ENCODE results near the gene IL27RA.

IL27RA gene

DNA sequence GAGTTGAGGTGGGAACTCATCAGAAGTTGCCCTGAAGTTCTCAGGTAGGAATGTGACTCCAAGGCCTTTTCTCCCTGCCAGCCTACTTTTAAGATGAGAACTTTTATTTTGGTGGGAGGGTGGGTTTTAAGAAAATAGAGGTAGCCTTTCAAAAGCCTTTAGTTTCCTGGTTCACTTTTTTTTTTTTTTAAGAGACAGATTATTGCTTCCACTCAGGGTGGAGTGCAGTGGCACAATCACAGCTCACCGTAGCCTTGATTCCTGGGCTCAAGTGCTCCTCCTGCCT lies 51.1 kb downstream of the IL27RA start:
- DNase-seq (ENCODE audit: low spot score) (no peak), FAIRE-seq (no peak)

DNA sequence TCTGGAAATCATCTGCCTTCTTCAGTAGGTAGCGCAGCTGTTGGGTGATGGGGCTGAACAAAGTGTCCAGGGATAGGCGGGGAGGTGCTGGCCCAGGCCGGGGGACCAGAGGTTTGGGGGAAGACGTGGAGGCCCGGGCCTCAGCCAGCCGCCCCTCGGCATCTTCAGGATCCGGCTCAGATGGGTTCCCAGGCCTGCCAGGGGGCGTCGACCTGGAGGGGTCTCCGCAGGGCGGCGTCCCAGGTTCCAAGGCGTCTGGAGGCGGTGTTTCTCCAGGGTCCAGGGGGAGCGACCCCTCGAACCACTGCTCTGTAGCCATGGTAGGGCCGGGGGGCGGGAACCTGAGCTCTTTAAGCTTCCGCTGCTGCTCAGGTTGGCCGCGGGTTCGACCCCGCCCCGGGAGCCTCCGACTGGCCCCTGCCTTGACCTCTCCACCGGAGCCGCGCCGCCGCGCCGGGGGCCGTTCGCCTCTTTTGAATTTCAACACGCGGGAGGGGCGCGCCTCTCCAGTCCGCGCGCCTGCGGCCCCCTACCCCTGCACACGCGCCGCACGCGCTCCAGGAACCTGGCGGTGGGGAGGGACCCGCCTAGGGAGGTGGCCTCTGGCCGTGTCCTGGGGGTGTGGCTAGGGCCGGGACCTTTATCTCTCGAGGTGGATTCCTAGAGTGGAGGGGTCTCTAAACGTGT lies 53.9 kb downstream of the IL27RA start, which contains the start of gene C19orf67:
C19orf67 (minus strand) TSS at position 475 of the 687 bp plus-strand sequence; CDS start at position 319, 156 bp downstream.
- DNase-seq (ENCODE audit: low spot score) (no peak), FAIRE-seq (no peak)

DNA sequence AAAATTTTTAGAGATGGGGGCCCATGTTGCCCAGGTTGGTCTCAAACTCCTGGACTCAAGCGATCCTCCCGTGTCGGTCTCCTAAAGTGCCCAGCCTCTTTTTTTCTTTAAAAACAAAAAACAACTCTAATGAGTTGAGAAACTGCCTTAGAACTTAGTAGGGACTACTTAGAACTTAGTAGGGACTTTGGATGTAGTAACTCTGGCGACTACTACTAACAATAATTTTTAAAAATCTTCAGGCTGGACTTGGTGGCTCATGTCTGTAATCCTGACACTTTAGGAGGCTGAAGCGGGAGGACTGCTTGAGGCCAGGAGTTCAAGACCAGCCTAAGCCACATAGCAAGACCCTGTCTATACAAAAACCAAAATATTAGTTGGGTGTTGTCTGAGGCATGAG lies 54.5 kb downstream of the IL27RA start:
- FAIRE-seq (no peak), DNase-seq (ENCODE audit: low spot score) (no peak)

DNA sequence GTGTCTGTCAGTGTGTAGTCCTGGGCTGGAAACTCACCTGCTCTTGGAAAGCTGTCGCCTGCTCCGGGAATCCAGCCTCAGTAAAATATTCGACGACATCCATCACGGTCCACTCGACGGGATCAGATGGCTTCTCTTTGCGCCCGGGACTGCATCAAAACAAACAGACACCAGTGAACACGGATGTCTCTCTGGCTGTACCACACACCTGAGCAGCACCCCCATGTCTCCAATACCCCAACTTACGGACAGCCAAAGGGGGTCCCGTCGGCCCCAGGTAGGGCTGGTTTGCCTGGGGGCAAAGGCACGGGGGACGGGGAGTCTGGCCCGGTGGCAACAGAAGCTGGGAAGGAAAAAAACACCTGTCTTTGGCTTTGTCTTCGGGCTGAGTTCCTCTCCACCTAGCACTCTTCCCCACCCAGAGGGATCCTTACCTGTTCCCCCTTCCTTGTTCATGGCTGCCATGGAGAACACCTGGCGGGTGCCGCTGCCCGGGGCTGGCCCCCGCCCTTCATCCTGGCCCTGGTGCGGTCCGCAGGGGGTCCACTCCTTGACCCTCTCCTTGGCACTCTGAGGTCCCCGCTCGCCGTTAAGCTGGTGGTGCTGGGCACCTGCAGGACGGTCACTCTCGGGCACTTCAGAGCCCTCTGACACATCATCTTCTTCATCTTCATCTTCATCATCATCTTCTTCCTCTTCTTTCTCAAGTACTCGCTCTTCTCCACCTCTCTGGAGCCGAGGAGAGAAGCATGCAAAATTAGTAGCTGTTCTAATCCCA lies 57.3 kb downstream of the IL27RA start:
- FAIRE-seq (no peak), DNase-seq (ENCODE audit: low spot score) (no peak)

DNA sequence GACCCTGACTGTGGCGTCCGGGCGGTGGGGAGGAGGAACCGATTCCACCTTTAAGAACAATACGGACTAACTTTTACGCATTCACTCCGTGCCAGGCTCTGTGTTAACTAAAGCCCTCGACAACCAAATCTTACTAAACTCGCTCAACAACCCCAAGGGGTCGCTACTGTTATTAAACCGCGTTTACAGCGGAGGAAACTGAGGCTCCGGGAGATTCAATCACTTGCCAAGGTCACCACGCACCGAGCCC lies 57.8 kb downstream of the IL27RA start:
- DNase-seq (ENCODE audit: low spot score) = no peak

DNA sequence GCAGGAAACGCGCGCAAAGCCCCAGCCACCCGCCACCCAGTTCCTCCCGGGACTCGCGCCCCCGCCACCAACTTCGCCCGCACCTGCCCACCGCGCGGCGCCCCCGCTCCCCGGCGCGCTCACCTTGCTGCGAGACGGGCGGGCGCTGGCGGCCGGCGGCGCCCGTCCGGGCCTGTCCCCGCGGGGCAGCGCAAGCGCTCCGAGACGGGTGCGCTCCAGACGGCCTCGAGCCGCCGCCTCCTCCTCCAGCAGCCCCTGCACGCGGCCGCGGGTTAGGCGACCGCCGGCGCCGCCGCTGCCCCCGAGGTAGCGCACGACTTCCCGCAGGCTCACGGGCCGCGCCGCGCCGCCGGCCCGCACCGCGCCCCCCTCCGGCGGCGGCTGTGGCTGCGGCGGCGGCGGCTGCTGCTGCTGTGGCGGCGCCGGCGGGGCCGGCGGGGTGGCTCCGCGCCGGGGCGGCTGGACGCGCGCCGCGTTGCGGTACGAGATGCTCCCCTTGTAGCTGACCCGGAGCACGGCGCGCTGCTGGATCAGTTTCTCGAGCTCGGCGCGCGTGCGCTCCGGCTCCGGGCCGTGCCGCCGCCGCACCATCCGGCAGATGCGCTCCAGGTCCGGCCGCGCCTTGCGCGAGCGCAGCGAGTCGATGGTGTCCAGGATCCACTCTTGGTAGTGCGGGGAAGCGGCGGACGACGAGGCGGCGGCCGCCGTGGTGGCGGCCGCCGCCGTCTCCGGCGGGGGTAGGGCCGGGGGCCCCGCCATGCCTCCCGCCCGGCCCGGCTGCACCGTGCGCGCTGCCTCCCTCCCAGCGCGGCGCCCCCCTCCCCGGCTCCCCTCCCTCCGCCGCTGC lies 58.3 kb downstream of the IL27RA start:
- DNase-seq (ENCODE audit: low spot score) = peak; percentile 23
- no peak for FAIRE-seq

More for the DNA sequence above, 57.8 kb downstream of the IL27RA start:
- FAIRE-seq = no peak

DNA sequence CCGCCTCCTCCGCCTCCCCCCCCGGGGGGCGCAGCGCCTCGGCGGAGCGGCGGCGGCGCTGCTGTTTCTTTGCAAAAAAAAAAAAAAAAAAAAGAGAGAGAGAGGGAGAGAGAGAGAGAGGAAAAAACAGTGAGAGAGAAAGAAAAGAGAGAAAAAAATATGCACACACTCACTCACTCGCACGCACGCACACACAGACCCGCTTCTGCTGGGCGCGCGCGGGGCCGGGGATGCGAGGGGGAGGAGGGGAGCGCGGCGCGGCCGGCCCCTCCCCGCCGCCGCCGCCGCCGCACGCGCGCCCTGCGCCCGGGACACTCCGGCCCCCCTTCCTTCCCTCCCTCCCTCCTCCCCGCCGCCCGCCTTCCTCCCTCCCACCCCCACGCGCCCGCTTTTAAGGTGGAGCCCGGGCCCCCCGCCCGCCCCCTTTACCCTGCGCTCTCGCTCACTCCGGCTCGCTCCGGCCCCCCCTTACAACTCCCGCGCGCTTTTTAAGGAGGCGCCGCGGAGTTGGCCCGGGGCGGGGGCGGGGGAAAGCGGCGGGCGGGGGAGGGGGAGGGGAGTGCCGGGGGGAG lies 59.0 kb downstream of the IL27RA start, which contains the start of gene SAMD1:
SAMD1 (minus strand) TSS at position 243 of the 572 bp plus-strand sequence.
- DNase-seq (ENCODE audit: low spot score) (peak; percentile 86), FAIRE-seq (no peak)

DNA sequence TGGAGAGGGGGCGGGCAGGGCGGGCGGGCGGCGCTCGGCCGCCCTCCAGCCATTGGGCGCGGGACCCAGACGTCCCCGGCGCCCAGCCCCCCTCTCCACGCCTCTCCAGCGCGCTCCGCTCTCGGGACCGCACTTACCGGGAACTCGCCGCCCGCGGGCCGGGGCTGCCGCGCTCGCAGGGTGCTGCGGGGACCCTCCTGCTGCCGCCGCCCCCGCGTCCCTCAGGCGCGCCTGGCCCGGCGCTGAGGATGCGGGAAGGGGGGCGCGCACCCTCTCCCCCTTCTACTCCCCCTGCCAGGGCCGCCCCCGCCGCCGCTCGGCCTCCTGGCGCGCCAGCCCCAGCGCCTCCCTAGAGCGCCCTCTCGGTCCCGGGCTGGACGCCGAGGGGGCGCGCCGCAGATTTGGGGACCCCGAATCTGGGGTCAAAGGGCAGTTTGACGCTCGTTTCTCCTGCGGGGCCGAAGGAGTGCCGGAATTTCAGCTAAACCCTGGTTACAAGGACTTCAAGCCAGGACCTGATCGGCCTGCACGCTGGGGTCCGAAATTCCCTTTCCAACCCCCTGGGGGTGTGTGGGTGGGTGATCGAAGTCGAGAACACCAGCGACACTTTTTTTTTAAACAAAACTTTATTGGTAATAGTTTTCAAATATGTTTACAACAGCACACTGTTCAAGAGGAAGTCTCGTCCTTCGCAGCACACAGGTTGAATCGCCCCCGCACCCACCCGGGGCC lies 59.7 kb downstream of the IL27RA start:
- FAIRE-seq (no peak), DNase-seq (ENCODE audit: low spot score) (peak; percentile 36)

DNA sequence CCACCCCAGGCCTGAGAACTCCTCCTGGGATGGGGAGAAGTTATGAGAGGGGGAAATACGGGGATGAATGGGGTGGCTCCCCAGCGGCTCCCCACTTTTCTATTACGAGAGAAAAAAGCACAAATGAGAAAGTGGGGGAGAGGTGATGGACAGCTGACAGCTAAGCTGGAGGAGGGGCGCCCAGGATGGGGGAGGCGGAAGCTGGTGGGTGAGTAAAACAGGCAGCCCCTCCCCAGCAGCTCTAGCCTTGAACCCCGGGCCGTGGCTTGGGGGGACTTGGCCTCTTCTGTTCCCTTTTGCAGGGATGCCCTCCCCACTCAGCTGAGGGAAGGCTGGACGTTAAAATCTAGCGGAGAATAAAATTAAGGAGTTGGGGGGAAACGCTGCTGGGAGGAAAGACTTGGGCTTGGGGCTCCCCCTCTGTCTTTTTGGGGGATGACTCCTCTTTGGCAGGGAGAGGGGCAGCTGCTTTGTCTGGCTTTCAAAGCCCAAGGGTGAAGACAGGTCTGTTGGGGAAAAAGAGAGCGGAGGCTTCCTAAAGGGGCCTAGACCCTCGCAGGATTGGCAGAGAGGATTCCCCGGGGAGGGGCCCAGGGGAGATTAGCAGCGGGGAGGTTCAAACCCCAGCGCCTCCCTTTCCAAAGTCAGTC lies 60.4 kb downstream of the IL27RA start:
- no peak for FAIRE-seq
- no peak for DNase-seq (ENCODE audit: low spot score)

DNA sequence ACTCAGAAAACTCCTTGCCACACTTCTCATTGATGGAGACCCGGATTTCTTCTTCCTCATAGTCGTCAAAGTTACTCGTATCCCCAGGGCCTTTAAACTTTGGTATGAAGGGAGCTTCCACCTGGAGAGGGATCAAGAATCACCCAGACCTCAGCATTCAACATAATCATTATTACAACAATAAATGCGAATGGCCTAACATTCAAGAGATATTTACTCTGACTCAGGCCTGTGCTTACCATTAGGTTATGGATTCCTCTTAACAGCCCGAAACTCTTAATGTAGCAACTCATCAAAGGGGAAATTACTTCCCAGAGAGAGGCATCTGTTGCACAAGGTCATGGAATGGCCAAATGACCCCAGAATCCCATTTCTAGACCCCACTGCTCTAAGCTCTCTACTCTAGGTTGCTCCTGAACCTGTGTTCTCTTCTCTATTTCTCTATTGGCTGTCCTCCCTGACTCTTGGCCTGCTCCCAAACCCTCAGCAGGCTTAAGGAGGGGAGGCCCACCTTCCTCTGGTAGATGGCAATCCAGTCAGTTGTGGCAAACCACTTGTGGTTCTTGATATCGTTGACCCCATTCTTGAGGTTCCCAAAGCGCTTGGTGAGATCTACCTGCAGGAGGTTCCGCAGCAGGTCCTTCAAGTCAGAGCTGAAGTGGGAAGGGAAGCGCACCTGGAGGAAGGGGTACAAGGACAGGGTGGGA lies 61.7 kb downstream of the IL27RA start:
- FAIRE-seq (no peak), DNase-seq (ENCODE audit: low spot score) (no peak)

DNA sequence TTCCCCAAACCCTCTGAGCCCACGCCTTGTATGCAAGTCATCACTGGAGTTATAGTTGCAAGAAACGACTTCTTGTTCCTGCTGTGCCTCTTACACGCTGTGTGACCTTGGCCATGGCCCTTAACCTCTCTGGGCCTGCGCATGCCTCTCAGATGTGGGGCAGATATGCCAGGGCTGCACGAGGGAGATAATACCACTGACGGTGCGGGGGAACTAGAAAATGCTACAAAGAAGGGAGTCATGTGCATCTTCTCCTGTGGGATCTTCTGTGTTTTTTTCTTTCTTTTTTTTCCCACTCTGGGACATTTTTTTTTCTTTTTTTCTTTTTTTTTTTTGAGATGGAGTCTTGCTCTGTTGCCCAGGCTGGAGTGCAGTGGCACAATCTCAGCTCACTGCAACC lies 63.3 kb downstream of the IL27RA start:
- DNase-seq (ENCODE audit: low spot score) (no peak), FAIRE-seq (no peak)

DNA sequence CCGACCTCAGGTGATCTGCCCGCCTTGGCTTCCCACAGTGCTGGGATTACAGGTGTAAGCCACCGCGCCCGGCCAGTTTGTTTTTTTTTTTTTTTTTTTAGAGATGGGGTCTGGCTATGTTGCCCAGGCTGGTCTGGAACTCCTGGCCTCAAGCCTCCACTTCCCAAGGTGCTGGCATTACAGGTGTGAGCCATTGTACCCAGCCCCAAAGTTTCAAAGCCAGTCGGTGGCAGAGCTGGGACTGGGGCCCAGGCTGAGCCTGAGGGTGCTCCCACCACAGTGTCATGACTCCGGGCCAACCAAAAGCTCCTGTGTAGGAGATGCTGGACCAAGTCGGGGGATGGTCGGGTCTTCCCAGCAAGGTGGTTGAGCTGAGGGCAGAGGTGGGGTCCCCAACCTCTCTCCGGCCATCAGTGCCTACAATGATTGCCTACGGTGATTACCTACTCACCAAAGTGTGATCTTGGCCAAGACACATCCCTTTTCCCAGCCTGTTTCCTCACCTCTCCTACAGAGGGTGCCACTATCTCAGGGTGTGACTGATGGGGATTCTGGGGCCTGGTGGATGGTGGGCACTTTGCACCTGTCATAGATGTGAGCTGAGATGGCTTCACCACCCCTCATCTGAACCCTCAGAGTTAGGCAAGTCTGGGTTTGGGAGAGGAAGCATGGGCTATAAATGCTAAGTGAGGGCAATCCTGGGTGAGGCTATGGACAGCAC lies 64.9 kb downstream of the IL27RA start:
- DNase-seq (ENCODE audit: low spot score) (no peak), FAIRE-seq (no peak)

DNA sequence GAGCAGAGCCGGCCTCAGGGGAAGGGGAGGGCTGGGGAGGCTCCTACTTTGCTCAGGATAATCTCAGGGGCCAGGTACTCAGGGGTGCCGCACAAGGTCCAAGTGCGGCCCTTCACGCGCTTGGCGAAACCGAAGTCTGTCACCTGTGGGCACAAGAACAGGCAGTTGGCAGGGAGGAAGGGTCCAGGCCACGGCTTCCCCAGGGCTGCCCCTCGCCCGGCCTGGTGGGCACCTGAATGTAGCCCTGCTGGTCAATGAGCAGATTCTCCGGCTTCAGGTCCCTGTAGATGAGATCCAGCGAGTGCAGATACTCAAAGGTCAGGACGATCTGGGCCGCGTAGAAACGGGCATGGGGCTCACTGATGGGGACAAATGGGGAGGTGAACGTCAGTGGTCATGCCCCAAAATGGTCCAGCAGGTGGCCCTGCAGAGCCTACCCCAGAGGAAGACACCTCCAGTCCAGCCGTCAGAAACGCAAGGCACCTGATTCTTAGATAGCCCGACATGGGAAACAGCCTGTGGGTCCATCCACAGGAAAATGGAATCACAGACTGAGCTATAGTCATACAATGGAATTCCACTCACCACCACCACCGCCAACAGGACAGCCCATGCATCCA lies 66.1 kb downstream of the IL27RA start:
- FAIRE-seq (no peak), DNase-seq (ENCODE audit: low spot score) (no peak)

DNA sequence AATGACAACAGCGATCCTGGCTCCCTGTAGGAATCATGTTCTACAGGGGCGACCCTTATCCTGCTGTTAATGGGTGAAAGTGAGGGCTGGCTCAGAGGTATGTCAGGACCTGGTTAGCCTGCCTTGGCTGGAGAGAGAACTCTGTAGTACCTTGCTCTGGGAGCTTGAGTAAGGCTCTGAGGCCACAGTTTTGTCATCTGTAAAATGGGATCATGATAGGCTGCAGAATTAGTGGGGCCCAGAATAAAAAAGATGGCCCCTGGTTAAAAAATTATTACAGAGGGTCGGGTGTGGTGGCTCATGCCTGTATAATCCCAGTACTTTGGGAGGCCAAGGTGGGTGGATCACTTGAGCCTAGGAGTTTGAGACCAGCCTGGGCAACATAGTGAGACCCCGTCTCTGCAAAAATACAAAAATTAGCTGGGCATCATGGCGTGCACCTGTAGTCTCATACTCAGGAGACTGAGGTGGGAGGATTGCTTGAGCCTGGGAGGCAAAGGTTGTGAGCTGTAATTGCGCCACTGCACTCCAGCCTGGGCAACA lies 69.5 kb downstream of the IL27RA start:
- FAIRE-seq (no peak), DNase-seq (ENCODE audit: low spot score) (no peak)

DNA sequence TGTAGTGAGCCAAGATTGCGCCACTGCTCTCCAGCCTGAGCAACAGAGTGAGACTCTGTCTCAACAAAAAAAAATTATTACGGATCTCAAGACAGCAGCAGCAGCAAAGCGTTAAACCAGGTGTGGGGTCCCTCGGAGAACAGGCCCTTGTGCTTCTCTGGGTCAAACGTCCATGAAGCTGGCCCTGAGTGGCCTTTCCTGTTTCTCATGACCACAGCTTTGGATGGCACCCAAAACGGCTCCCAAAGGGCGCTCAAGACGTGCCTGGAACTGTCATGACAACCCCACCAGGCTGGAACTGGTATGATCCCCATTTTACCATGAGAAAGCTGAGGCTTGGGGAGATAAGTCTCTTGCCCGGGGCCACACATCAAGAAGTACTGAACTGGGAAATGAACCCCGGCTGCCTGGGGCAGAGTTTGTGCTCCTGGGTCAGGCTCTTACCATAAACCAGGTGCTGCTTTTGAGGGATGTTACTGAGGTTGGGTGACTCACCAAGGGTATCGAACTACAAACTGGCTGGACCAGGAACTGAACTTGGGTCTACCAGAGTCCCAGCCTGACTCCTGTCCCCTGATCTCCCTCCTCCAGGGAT lies 70.6 kb downstream of the IL27RA start:
- no peak for FAIRE-seq

DNA sequence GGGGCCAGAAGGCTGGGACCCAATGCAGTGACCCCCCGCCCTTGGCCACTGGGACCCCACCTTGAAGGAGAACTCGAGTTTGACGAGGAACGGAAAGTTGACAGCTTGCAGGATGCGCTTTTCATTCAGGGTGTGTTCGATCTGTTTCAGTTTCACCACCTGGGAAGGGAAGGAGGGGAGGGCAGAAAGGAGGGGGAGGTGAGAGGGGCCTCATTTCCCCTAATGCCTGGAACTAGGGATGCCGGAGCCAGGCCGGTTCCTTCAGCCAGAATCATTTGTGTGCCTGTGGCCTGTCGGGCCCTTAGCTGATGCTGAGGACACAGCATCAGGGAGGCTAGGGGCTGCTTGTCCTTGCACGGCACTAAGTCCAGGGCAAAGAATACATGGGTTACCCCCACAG lies 71.2 kb downstream of the IL27RA start:
- FAIRE-seq = no peak
- DNase-seq (ENCODE audit: low spot score) = no peak

More for the DNA sequence above, 70.6 kb downstream of the IL27RA start:
- no peak for DNase-seq (ENCODE audit: low spot score)
